ENCODE data around the gene KATNBL1.

DNA sequence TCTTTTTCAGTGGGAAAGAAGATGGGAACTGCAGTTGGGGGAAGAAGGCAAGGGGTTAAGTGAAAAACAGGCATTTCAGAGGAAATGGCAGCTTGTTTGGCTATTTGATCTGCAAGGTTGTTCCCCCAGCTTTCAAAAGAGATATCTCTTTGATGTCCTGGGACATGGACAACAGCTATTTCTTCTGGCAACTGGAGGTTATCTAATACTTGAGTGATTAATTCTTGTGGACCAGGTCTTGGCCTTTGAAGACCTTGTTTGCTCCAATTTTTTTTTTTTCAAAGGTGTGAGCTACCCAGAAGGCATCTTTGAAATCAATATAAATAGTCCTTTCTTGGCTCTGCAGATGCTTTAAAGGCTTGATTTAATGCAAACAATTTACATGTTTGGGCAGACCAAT is 51.5 kb downstream of the KATNBL1 start:
- no peak for TF ChIP-seq EZH2 (IDR thresholded peaks at IDR 0.05; ENCODE audit: borderline replicate concordance, low read depth, low read length, severe bottlenecking)
- TF ChIP-seq, protein P1, sequence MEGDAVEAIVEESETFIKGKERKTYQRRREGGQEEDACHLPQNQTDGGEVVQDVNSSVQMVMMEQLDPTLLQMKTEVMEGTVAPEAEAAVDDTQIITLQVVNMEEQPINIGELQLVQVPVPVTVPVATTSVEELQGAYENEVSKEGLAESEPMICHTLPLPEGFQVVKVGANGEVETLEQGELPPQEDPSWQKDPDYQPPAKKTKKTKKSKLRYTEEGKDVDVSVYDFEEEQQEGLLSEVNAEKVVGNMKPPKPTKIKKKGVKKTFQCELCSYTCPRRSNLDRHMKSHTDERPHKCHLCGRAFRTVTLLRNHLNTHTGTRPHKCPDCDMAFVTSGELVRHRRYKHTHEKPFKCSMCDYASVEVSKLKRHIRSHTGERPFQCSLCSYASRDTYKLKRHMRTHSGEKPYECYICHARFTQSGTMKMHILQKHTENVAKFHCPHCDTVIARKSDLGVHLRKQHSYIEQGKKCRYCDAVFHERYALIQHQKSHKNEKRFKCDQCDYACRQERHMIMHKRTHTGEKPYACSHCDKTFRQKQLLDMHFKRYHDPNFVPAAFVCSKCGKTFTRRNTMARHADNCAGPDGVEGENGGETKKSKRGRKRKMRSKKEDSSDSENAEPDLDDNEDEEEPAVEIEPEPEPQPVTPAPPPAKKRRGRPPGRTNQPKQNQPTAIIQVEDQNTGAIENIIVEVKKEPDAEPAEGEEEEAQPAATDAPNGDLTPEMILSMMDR (IDR thresholded peaks at IDR 0.05; ENCODE audit: borderline replicate concordance, extremely low read depth, low read length, poor library complexity, severe bottlenecking), result no peak
